ENCODE measurements around the gene HK2.

Gene HK2

GRCh38 chr2:74817304-74817675 is 16.6 kb upstream of the HK2 start:
- H2AFZ ChIP-seq (ENCODE audit: low read length), result no peak overlapping the region
- no peaks in the 10 kb centered on the region for H3K79me2 ChIP-seq (ENCODE audit: insufficient read depth, low read length)
- no peaks in the 10 kb centered on the region for H3F3A ChIP-seq (ENCODE audit: insufficient read depth, low read length)
- no peaks in the 10 kb centered on the region for H3K9me3 ChIP-seq (ENCODE audit: low read length)
- no peaks in the 10 kb centered on the region for H4K20me1 ChIP-seq (ENCODE audit: insufficient read depth, low read length)
- H3K27me3 ChIP-seq (ENCODE audit: insufficient read depth, low read length), result no peaks in the 10 kb centered on the region
- H3K27ac ChIP-seq (ENCODE audit: low read depth, low read length, poor library complexity, severe bottlenecking), result no peak overlapping the region
- TF ChIP-seq EZH2 (IDR thresholded peaks at IDR 0.05; ENCODE audit: borderline replicate concordance, low read length), result no peak
- TF ChIP-seq, protein P1, sequence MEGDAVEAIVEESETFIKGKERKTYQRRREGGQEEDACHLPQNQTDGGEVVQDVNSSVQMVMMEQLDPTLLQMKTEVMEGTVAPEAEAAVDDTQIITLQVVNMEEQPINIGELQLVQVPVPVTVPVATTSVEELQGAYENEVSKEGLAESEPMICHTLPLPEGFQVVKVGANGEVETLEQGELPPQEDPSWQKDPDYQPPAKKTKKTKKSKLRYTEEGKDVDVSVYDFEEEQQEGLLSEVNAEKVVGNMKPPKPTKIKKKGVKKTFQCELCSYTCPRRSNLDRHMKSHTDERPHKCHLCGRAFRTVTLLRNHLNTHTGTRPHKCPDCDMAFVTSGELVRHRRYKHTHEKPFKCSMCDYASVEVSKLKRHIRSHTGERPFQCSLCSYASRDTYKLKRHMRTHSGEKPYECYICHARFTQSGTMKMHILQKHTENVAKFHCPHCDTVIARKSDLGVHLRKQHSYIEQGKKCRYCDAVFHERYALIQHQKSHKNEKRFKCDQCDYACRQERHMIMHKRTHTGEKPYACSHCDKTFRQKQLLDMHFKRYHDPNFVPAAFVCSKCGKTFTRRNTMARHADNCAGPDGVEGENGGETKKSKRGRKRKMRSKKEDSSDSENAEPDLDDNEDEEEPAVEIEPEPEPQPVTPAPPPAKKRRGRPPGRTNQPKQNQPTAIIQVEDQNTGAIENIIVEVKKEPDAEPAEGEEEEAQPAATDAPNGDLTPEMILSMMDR (IDR thresholded peaks at IDR 0.05; ENCODE audit: low read length), result no peak
- no peak overlapping the region for H3K4me3 ChIP-seq (ENCODE audit: low read depth, low read length, poor library complexity, severe bottlenecking)
- no peak overlapping the region for H3K9ac ChIP-seq (ENCODE audit: low read length)
- no peak overlapping the region for H3K4me2 ChIP-seq (ENCODE audit: low read length)
- no peaks in the 10 kb centered on the region for H3K36me3 ChIP-seq (ENCODE audit: insufficient read depth, low read length)
- peaks cover 5% of the 10 kb centered on the region for H3K4me1 ChIP-seq (ENCODE audit: insufficient read depth, low read length, severe bottlenecking)
- H3K9me2 ChIP-seq (ENCODE audit: low read depth, low read length), result no peaks in the 10 kb centered on the region

DNA sequence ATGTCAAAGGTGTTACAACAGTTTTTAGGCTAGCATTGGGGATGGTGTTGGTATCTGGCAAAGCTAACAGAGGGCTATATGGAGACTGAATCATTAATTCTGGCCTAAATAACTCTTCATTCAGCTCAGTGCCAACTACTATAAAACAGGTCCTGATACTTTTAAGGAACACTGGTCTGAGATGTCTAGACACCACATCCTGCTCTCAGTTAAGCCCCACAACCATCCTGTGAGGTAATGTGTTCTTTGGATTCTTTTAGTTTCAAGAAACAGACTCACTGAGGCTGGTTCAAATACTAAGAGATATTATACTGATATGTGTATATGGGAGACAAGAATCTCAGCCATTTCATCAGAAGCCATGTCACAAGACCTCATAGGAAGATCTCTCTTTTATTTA is 14.2 kb upstream of the HK2 start:
- Histone ChIP-seq H3K4me1 (ENCODE audit: insufficient read depth, low read length, severe bottlenecking) (peaks cover 5% of the 10 kb centered on the region), H3K4me3 (ENCODE audit: low read depth, low read length, poor library complexity, severe bottlenecking) (no peak overlapping the region), H3F3A (ENCODE audit: insufficient read depth, low read length) (no peaks in the 10 kb centered on the region), H3K9me2 (ENCODE audit: low read depth, low read length) (no peaks in the 10 kb centered on the region), H4K20me1 (ENCODE audit: insufficient read depth, low read length) (no peaks in the 10 kb centered on the region), H3K4me2 (ENCODE audit: low read length) (no peak overlapping the region), H3K9ac (ENCODE audit: low read length) (no peak overlapping the region), H2AFZ (ENCODE audit: low read length) (no peak overlapping the region), H3K27ac (ENCODE audit: low read depth, low read length, poor library complexity, severe bottlenecking) (no peak overlapping the region), H3K79me2 (ENCODE audit: insufficient read depth, low read length) (no peaks in the 10 kb centered on the region), H3K27me3 (ENCODE audit: insufficient read depth, low read length) (no peaks in the 10 kb centered on the region), H3K36me3 (ENCODE audit: insufficient read depth, low read length) (no peaks in the 10 kb centered on the region), H3K9me3 (ENCODE audit: low read length) (no peaks in the 10 kb centered on the region)
- TF ChIP-seq, protein P1 (IDR thresholded peaks at IDR 0.05; ENCODE audit: low read length), result no peak
- no peak for TF ChIP-seq EZH2 (IDR thresholded peaks at IDR 0.05; ENCODE audit: borderline replicate concordance, low read length)

DNA sequence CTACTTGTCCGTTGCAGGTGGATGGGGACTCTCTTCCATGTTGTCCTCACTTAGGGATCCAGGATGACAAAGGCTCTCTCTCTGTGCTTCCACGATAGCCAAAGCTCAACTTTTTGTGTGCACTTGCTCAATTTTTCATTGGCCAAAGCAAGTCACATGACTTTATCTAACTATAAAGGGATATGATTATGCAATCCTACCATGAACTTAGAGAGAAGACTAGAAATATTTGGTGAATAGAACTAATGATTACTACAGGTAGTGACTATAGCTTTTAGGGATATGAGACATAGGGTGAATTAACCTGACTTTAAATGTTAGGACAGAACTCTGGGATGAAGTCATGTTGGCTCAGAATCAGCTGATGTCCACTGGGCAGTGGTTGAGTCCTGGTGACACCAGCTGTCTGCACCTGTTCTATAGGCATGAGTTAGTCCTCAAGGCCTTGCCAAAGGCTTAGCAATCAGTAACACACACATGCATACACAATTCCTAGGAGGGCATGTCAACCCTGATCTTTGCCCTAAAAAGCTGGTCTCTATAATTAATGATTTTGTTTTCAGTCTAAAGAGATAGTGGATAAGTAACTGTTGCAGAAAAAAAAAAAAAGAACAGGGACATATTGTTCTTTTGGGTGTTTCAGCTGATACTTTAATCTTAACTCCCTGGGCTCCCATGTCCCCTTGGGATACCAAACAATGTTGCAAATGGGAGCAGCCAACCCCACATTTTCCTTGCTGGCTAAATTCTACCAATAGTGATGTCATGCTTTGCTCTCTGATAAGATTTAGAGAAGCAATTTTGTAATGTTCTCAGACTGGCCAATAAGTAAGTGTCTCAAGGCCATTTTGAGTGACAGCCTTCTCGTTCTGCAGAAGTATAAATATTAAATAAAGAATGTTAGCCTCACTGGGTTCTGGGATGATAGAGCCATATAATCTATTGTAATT is 12.5 kb upstream of the HK2 start:
- H3K9me2 ChIP-seq (ENCODE audit: low read depth, low read length), result no peaks in the 10 kb centered on the region
- H4K20me1 ChIP-seq (ENCODE audit: insufficient read depth, low read length), result no peaks in the 10 kb centered on the region
- H3K27me3 ChIP-seq (ENCODE audit: insufficient read depth, low read length), result no peaks in the 10 kb centered on the region
- no peaks in the 10 kb centered on the region for H3K9me3 ChIP-seq (ENCODE audit: low read length)
- no peak overlapping the region for H3K4me3 ChIP-seq (ENCODE audit: low read depth, low read length, poor library complexity, severe bottlenecking)
- H3K79me2 ChIP-seq (ENCODE audit: insufficient read depth, low read length), result no peaks in the 10 kb centered on the region
- no peak overlapping the region for H3K27ac ChIP-seq (ENCODE audit: low read depth, low read length, poor library complexity, severe bottlenecking)
- H2AFZ ChIP-seq (ENCODE audit: low read length), result no peak overlapping the region
- H3K4me1 ChIP-seq (ENCODE audit: insufficient read depth, low read length, severe bottlenecking), result peaks cover 8% of the 10 kb centered on the region
- no peak for TF ChIP-seq EZH2 (IDR thresholded peaks at IDR 0.05; ENCODE audit: borderline replicate concordance, low read length)
- TF ChIP-seq, protein P1 (IDR thresholded peaks at IDR 0.05; ENCODE audit: low read length), result no peak
- no peak overlapping the region for H3K4me2 ChIP-seq (ENCODE audit: low read length)
- no peaks in the 10 kb centered on the region for H3K36me3 ChIP-seq (ENCODE audit: insufficient read depth, low read length)
- no peak overlapping the region for H3K9ac ChIP-seq (ENCODE audit: low read length)
- H3F3A ChIP-seq (ENCODE audit: insufficient read depth, low read length), result no peaks in the 10 kb centered on the region
